IMR-90 (cell line): ENCODE measurements around the gene RPUSD2. TPM values are rescaled to one million over a fixed set of nuclear protein-coding genes. Genes with fewer than 3 reads are reported as not detected.

Experiments used
- ATAC-seq: fragments of 200-7000 bp; cut with Tn5 transposase; 2 replicates; pipeline ENCODE4 v1.9.1; 2020; ENCODE audit warnings: low read depth, mild to moderate bottlenecking, moderate library complexity
- BruUV-seq: library from RNA; stranded (reverse); fragments of 400-500 nt; replicated peaks from 2 replicates; lab custom pipeline; 2021; lab: Mats Ljungman, UMichigan
- CTCF ChIA-PET: fragments of 300-600 bp; formaldehyde crosslinking; extraction: SDS; loops from one replicate; lab custom pipeline; 2021; ENCODE audit warnings: antibody characterized with exemption; lab: Yijun Ruan, JAX
- POLR2A ChIA-PET: fragments of 300-600 bp; sonication (Branson Sonifier 250); formaldehyde crosslinking; loops from one replicate; lab custom pipeline; 2022; ENCODE audit warnings: antibody characterized with exemption; ENCODE audit not compliant: unreplicated experiment; lab: Charles Lee
- DNase-seq: peaks from one replicate; pipeline ENCODE4 v3.0.0; 2013
- H2AFZ ChIP-seq: replicated peaks from 2 replicates; pipeline ENCODE3; 2013; ENCODE audit warnings: low read length, mild to moderate bottlenecking; ENCODE audit not compliant: poor library complexity
- H2AK5ac ChIP-seq: 2 replicates; pipeline ENCODE4 v1.6.1; 2013; ENCODE audit warnings: low read depth, low read length, inconsistent platforms
- H2AK9ac ChIP-seq: replicated peaks from 2 replicates; pipeline ENCODE3; 2013; ENCODE audit warnings: mild to moderate bottlenecking, low read depth, low read length, moderate library complexity; ENCODE audit not compliant: poor library complexity
- H2BK120ac ChIP-seq: 2 replicates; pipeline ENCODE4 v1.6.1; 2013; ENCODE audit warnings: low read depth, low read length, inconsistent platforms
- H2BK15ac ChIP-seq: 3 replicates; pipeline ENCODE4 v1.6.1; 2013; ENCODE audit warnings: low read depth, low read length, inconsistent platforms
- H2BK20ac ChIP-seq: 2 replicates; pipeline ENCODE4 v1.6.1; 2013; ENCODE audit warnings: low read depth, mild to moderate bottlenecking, inconsistent platforms, low read length, moderate library complexity
- H2BK5ac ChIP-seq: 2 replicates; pipeline ENCODE4 v1.6.1; 2013; ENCODE audit warnings: mild to moderate bottlenecking, low read depth, low read length, inconsistent platforms; ENCODE audit not compliant: poor library complexity, severe bottlenecking
- H3K14ac ChIP-seq: replicated peaks from 2 replicates; pipeline ENCODE4 v1.6.1; 2013; ENCODE audit warnings: low read depth, low read length, inconsistent platforms
- H3K18ac ChIP-seq: 2 replicates; pipeline ENCODE4 v1.6.1; 2013; ENCODE audit warnings: low read depth, low read length, control low read depth
- H3K23ac ChIP-seq: 2 replicates; pipeline ENCODE4 v1.6.1; 2013; ENCODE audit warnings: low read depth, low read length, inconsistent platforms
- H3K27ac ChIP-seq: 2 replicates; pipeline ENCODE4 v1.5.1; 2013; ENCODE audit warnings: mild to moderate bottlenecking, control low read depth, low read length; ENCODE audit not compliant: insufficient read depth
- H3K27me3 ChIP-seq: 2 replicates; pipeline ENCODE4 v1.6.1; 2013; ENCODE audit warnings: low read length; ENCODE audit not compliant: control insufficient read depth, insufficient read depth
- H3K36me3 ChIP-seq: 2 replicates; pipeline ENCODE4 v1.6.1; 2013; ENCODE audit warnings: low read length, mixed read lengths; ENCODE audit not compliant: control insufficient read depth, insufficient read depth
- H3K4ac ChIP-seq: 2 replicates; pipeline ENCODE4 v1.6.1; 2013; ENCODE audit warnings: low read depth, low read length, inconsistent platforms
- H3K4me1 ChIP-seq: 2 replicates; pipeline ENCODE4 v1.6.1; 2013; ENCODE audit warnings: low read length, mixed read lengths; ENCODE audit not compliant: control insufficient read depth, insufficient read depth
- H3K4me2 ChIP-seq: 2 replicates; pipeline ENCODE4 v1.6.1; 2013; ENCODE audit warnings: low read depth, mild to moderate bottlenecking, control low read depth, low read length, moderate library complexity
- H3K4me3 ChIP-seq: 2 replicates; pipeline ENCODE4 v1.5.1; 2013; ENCODE audit warnings: low read depth, mild to moderate bottlenecking, control low read depth, low read length, moderate library complexity; ENCODE audit not compliant: insufficient read depth
- H3K56ac ChIP-seq: 2 replicates; pipeline ENCODE4 v1.6.1; 2013; ENCODE audit warnings: low read length, inconsistent platforms; ENCODE audit not compliant: insufficient read depth; ENCODE audit errors: extremely low read depth
- H3K79me1 ChIP-seq, 2 experiments: 2 replicates each; pipeline ENCODE4 v1.6.1; 2013; ENCODE audit warnings: low read length in 2 of 2, inconsistent platforms in 1 of 2, low read depth in 1 of 2
- H3K9ac ChIP-seq: 2 replicates; pipeline ENCODE4 v1.6.1; 2013; ENCODE audit warnings: low read depth, low read length, control low read depth
- H3K9me1 ChIP-seq: 2 replicates; pipeline ENCODE4 v1.6.1; 2013; ENCODE audit warnings: low read length, inconsistent platforms; ENCODE audit not compliant: insufficient read depth
- H3K9me3 ChIP-seq: 2 replicates; pipeline ENCODE4 v1.6.1; 2013; ENCODE audit warnings: low read length; ENCODE audit not compliant: control insufficient read depth, insufficient read depth
- H4K20me1 ChIP-seq: 2 replicates; pipeline ENCODE4 v1.6.1; 2013; ENCODE audit warnings: low read length, inconsistent platforms; ENCODE audit not compliant: insufficient read depth
- H4K5ac ChIP-seq: 2 replicates; pipeline ENCODE4 v1.6.1; 2013; ENCODE audit warnings: mild to moderate bottlenecking, low read depth, low read length, control low read depth
- H4K8ac ChIP-seq, 2 experiments: 2 replicates each; pipeline ENCODE4 v1.6.1; 2013; ENCODE audit warnings: low read depth in 2 of 2, low read length in 2 of 2, control low read depth in 1 of 2, inconsistent platforms in 1 of 2
- H4K91ac ChIP-seq: 2 replicates; pipeline ENCODE4 v1.6.1; 2013; ENCODE audit warnings: low read depth, low read length, inconsistent platforms; ENCODE audit not compliant: insufficient read depth
- BHLHE40 ChIP-seq: fragments of 150-350 bp; IDR thresholded peaks from 2 replicates; pipeline ENCODE4 v1.6.1; 2016; ENCODE audit warnings: mild to moderate bottlenecking, low read depth, low read length
- CHD1 ChIP-seq: IDR thresholded peaks from 2 replicates; pipeline ENCODE4 v1.6.1; 2012; ENCODE audit warnings: low read depth, low read length, improper control_type of control experiment
- CTCF ChIP-seq: conservative IDR thresholded peaks from 2 replicates; pipeline ENCODE4 v1.5.1; 2012; ENCODE audit warnings: mild to moderate bottlenecking, low read depth, low read length, improper control_type of control experiment
- FOS ChIP-seq: fragments of 150-350 bp; IDR thresholded peaks from 2 replicates; pipeline ENCODE4 v1.6.1; 2016; ENCODE audit warnings: low read depth, low read length
- MAFK ChIP-seq: IDR thresholded peaks from 2 replicates; pipeline ENCODE4 v1.6.1; 2012; ENCODE audit warnings: low read depth, low read length, improper control_type of control experiment
- MXI1 ChIP-seq: IDR thresholded peaks from 2 replicates; pipeline ENCODE4 v1.6.1; 2012; ENCODE audit warnings: low read depth, mild to moderate bottlenecking, low read length, moderate library complexity, borderline replicate concordance
- RCOR1 ChIP-seq: IDR thresholded peaks from 2 replicates; pipeline ENCODE4 v1.6.1; 2012; ENCODE audit warnings: mild to moderate bottlenecking, low read length, improper control_type of control experiment; ENCODE audit not compliant: insufficient replicate concordance
- RFX5 ChIP-seq: IDR thresholded peaks from 2 replicates; pipeline ENCODE4 v1.8.0; 2012; ENCODE audit warnings: low read depth, mild to moderate bottlenecking, low read length, moderate library complexity
- SMC3 ChIP-seq: fragments of 150-350 bp; IDR thresholded peaks from 2 replicates; pipeline ENCODE4 v1.6.1; 2016; ENCODE audit warnings: low read depth, mild to moderate bottlenecking, antibody characterized with exemption, low read length, moderate library complexity
- WGBS, 2 experiments: methylation state at CpG; one replicate each; pipeline versions ENCODE4 v1.1.5 to v1.1.7; 2013; ENCODE audit warnings: missing lambda C conversion rate in 2 of 2; ENCODE audit not compliant: insufficient read length in 1 of 2; ENCODE audit errors: extremely low coverage in 2 of 2; 5-methylcytosine and 5-hydroxymethylcytosine counted together
- dilution Hi-C: fragments of 300-500 bp; cut with HindIII; formaldehyde crosslinking; loops from one replicate; pipeline ENCODE4 v1.14.3; 2018; ENCODE audit warnings: low sequenced_read_pairs; ENCODE audit not compliant: unreplicated experiment
- in situ Hi-C: fragments of 300-500 bp; cut with MboI; formaldehyde crosslinking; loops from 3 replicates; pipeline ENCODE4 v1.14.3; 2019; ENCODE audit warnings: low sequenced_read_pairs, inconsistent platforms, mixed read lengths
- intact Hi-C: fragments of 100-400 bp; cut with micrococcal nuclease; formaldehyde crosslinking; loops from 2 replicates; pipeline ENCODE4 v1.10.0; 2022
- polyA plus RNA-seq, 3 experiments: library from polyadenylated mRNA; depleted of rRNA; stranded (reverse); fragments of >200 nt; gene quantifications; 2 replicates each; pipeline ENCODE4 v1.2.3, GENCODE V29; 2012; ENCODE audit warnings: low replicate concordance in 1 of 3
- total RNA-seq: library from RNA; depleted of rRNA; stranded (reverse); fragments of >200 nt; gene quantifications from 2 replicates; pipeline ENCODE4 v1.2.3, GENCODE V29; 2012
- TF ChIP-seq, protein P1 (sequence below): fragments of 150-350 bp; IDR thresholded peaks from 2 replicates; pipeline ENCODE4 v1.6.1; 2017; ENCODE audit warnings: mild to moderate bottlenecking, antibody characterized with exemption, low read length, low read depth
- TF ChIP-seq, protein P2 (sequence below): fragments of 150-350 bp; IDR thresholded peaks from 2 replicates; pipeline ENCODE4 v1.6.1; 2016; ENCODE audit warnings: low read depth, mild to moderate bottlenecking, low read length, moderate library complexity, borderline replicate concordance

RPUSD2 gene
- total and polyA plus RNA-seq, 2 of the 4 experiments (the other 2 are of a cell fraction): 7.4 to 13.4 TPM

- H2BK120ac ChIP-seq: no peak overlapping the region
- H3K4me1 ChIP-seq: no peaks in the 10 kb centered on the region
- no peak overlapping the region for H3K56ac ChIP-seq
- DNase-seq (no peak), ATAC-seq (no peak)
- no peak overlapping the region for H2AK5ac ChIP-seq
- H2AK9ac ChIP-seq: no peak overlapping the region
- no peak overlapping the region for H3K14ac ChIP-seq
- ChIA-PET POLR2A (no interaction called here), CTCF (interaction anchor here (0.6 kb wide), 1 partner anchor 245 kb away, joined by 5 read pairs; no protein-coding TSS in a partner anchor)
- no peak overlapping the region for H2BK20ac ChIP-seq
- no peaks in the 10 kb centered on the region for H3K36me3 ChIP-seq
- H3K79me1 ChIP-seq: no peaks in the 10 kb centered on the region
- H3K27ac ChIP-seq: no peak overlapping the region
- no peak overlapping the region for H3K18ac ChIP-seq
- H4K91ac ChIP-seq: no peak overlapping the region
- no peak overlapping the region for H3K4me3 ChIP-seq
- no peak overlapping the region for H2BK15ac ChIP-seq
- H4K20me1 ChIP-seq: no peaks in the 10 kb centered on the region
- no peak overlapping the region for H3K4me2 ChIP-seq
- no peaks in the 10 kb centered on the region for H3K9me3 ChIP-seq
- H2AFZ ChIP-seq: no peak overlapping the region
- no peak overlapping the region for H3K23ac ChIP-seq
- H4K8ac ChIP-seq: no peak overlapping the region
- H2BK5ac ChIP-seq: no peak overlapping the region
- H3K27me3 ChIP-seq: no peaks in the 10 kb centered on the region
- intact Hi-C loops (no loop called here), in situ Hi-C loops (no loop called here), dilution Hi-C loops (no loop called here)
- no CpG with 5 or more reads among the region's 5 CpGs for WGBS, 2 experiments
- H3K4ac ChIP-seq: no peak overlapping the region
- no peak overlapping the region for H3K9ac ChIP-seq
- no peaks in the 10 kb centered on the region; the same call in 1 of the 2 replicates for H3K9me1 ChIP-seq
- no peak overlapping the region for H4K5ac ChIP-seq
- no TSS peak for BruUV-seq
- TF ChIP-seq MAFK: no peak
- no peak for TF ChIP-seq RFX5
- no peak for TF ChIP-seq RCOR1
- no peak for TF ChIP-seq FOS
- TF ChIP-seq BHLHE40: no peak
- TF ChIP-seq, protein P1, sequence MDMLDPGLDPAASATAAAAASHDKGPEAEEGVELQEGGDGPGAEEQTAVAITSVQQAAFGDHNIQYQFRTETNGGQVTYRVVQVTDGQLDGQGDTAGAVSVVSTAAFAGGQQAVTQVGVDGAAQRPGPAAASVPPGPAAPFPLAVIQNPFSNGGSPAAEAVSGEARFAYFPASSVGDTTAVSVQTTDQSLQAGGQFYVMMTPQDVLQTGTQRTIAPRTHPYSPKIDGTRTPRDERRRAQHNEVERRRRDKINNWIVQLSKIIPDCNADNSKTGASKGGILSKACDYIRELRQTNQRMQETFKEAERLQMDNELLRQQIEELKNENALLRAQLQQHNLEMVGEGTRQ: no peak
- no peak for TF ChIP-seq SMC3
- TF ChIP-seq, protein P2, sequence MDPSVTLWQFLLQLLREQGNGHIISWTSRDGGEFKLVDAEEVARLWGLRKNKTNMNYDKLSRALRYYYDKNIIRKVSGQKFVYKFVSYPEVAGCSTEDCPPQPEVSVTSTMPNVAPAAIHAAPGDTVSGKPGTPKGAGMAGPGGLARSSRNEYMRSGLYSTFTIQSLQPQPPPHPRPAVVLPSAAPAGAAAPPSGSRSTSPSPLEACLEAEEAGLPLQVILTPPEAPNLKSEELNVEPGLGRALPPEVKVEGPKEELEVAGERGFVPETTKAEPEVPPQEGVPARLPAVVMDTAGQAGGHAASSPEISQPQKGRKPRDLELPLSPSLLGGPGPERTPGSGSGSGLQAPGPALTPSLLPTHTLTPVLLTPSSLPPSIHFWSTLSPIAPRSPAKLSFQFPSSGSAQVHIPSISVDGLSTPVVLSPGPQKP: no peak
- TF ChIP-seq CHD1: no peak
- no peak for TF ChIP-seq MXI1
- TF ChIP-seq CTCF: no peak
Observed at GRCh38 chr15:40613080-40613479, 44.0 kb downstream of the RPUSD2 start.
